SH-SY5Y (cell line): ENCODE data around the gene DNAH1.

Source experiments
- GATA2 ChIP-seq: IDR thresholded peaks from 2 replicates; pipeline ENCODE4 v1.6.1; 2011; ENCODE audit warnings: mild to moderate bottlenecking, low read depth, low read length
- GATA3 ChIP-seq: IDR thresholded peaks from 2 replicates; pipeline ENCODE4 v1.6.1; 2011; ENCODE audit warnings: low read depth, mild to moderate bottlenecking, low read length, moderate library complexity

- TF ChIP-seq GATA2 (no peak), GATA3 (no peak)
These were observed 63.5 kb downstream of the DNAH1 start for GRCh38 chr3:52379610-52380009.
